Progenitor cell of endocrine pancreas (in vitro differentiated cells): ENCODE data around the gene RUNX2. TPM values are rescaled to one million over a fixed set of nuclear protein-coding genes. Genes with fewer than 3 reads are reported as not detected.

ENCODE experiments used
- DNase-seq: peaks from one replicate; pipeline ENCODE4 v3.0.0; 2021; ENCODE audit warnings: low spot score; ENCODE audit not compliant: unreplicated experiment
- H3K27ac Mint-ChIP-seq: 2 replicates; pipeline ENCODE4 v1.8.0; 2021; ENCODE audit warnings: mild to moderate bottlenecking, moderate library complexity, mixed read lengths
- H3K27me3 Mint-ChIP-seq: 2 replicates; pipeline ENCODE4 v1.8.0; 2021; ENCODE audit warnings: mixed read lengths
- H3K36me3 Mint-ChIP-seq: 2 replicates; pipeline ENCODE4 v1.8.0; 2022; ENCODE audit warnings: mixed read lengths; ENCODE audit not compliant: insufficient read depth
- H3K4me1 Mint-ChIP-seq: 2 replicates; pipeline ENCODE4 v1.8.0; 2021; ENCODE audit warnings: low read depth, mixed read lengths
- H3K4me3 Mint-ChIP-seq: 2 replicates; pipeline ENCODE4 v1.8.0; 2021; ENCODE audit warnings: low read depth, mild to moderate bottlenecking, moderate library complexity, mixed read lengths
- H3K9me3 Mint-ChIP-seq: 2 replicates; pipeline ENCODE4 v1.8.0; 2021; ENCODE audit warnings: low read depth, mixed read lengths
- CTCF ChIP-seq: fragments of 200-600 bp; sonication (generic); IDR thresholded peaks from one replicate; pipeline ENCODE4 v1.5.0; 2021; ENCODE audit warnings: antibody characterized with exemption, mild to moderate bottlenecking; ENCODE audit not compliant: unreplicated experiment
- total RNA-seq: library from RNA; stranded (reverse); gene quantifications from 2 replicates; pipeline ENCODE4 v1.2.1, GENCODE V29; 2021

Gene RUNX2
- total RNA-seq, 1 donor from 2014 or later, result 0.46 TPM

GRCh38 chr6:45387236-45387635 is 59.1 kb downstream of the RUNX2 start:
- no peaks in the 10 kb centered on the region for H3K9me3 Mint-ChIP-seq
- no peak overlapping the region for H3K4me3 Mint-ChIP-seq
- no peak overlapping the region for H3K27ac Mint-ChIP-seq
- peaks cover 2% of the 10 kb centered on the region for H3K4me1 Mint-ChIP-seq
- TF ChIP-seq CTCF, result no peak
- no peaks in the 10 kb centered on the region for H3K36me3 Mint-ChIP-seq
- peaks cover 3% of the 10 kb centered on the region for H3K27me3 Mint-ChIP-seq
- DNase-seq, result no peak

- peaks cover 2% of the 10 kb centered on the region for H3K4me1 Mint-ChIP-seq
- no peak overlapping the region for H3K27ac Mint-ChIP-seq
- DNase-seq, result no peak
- no peaks in the 10 kb centered on the region for H3K36me3 Mint-ChIP-seq
- H3K4me3 Mint-ChIP-seq, result no peak overlapping the region
- no peaks in the 10 kb centered on the region for H3K9me3 Mint-ChIP-seq
- peaks cover 3% of the 10 kb centered on the region for H3K27me3 Mint-ChIP-seq
- no peak for TF ChIP-seq CTCF
These were observed 60.2 kb downstream of the RUNX2 start for GRCh38 chr6:45388328-45388727.

- Mint-ChIP-seq H3K27ac (no peak overlapping the region), H3K36me3 (no peaks in the 10 kb centered on the region), H3K4me1 (no peaks in the 10 kb centered on the region), H3K9me3 (no peaks in the 10 kb centered on the region), H3K27me3 (peaks cover 8% of the 10 kb centered on the region), H3K4me3 (no peak overlapping the region)
- TF ChIP-seq CTCF, result no peak
- DNase-seq, result no peak
These were observed 66.5 kb downstream of the RUNX2 start for GRCh38 chr6:45394586-45395095.

- H3K27me3 Mint-ChIP-seq, result peaks cover 27% of the 10 kb centered on the region
- H3K27ac Mint-ChIP-seq, result no peak overlapping the region
- no peaks in the 10 kb centered on the region for H3K9me3 Mint-ChIP-seq
- no peak overlapping the region for H3K4me3 Mint-ChIP-seq
- DNase-seq, result no peak
- H3K36me3 Mint-ChIP-seq, result no peaks in the 10 kb centered on the region
- no peak for TF ChIP-seq CTCF
- no peaks in the 10 kb centered on the region for H3K4me1 Mint-ChIP-seq
These were observed 70.1 kb downstream of the RUNX2 start for GRCh38 chr6:45398075-45398813.

GRCh38 chr6:45400021-45400420 is 71.9 kb downstream of the RUNX2 start:
- Mint-ChIP-seq H3K4me1 (no peaks in the 10 kb centered on the region), H3K36me3 (no peaks in the 10 kb centered on the region), H3K27me3 (peaks cover 22% of the 10 kb centered on the region), H3K27ac (no peak overlapping the region), H3K4me3 (no peak overlapping the region), H3K9me3 (no peaks in the 10 kb centered on the region)
- TF ChIP-seq CTCF, result no peak
- DNase-seq, result no peak
